ENCODE data around the gene HADHA.
A peak's percentile ranks its signal among the peaks of the same experiment; 100 is the strongest.

The HADHA gene

GRCh38 chr2:26144953-26145680 is 99.3 kb downstream of the HADHA start:
- DNase-seq (ENCODE audit: low read depth in 1 of 2, low spot score in 1 of 2), result peak; percentile 46 to 49

GRCh38 chr2:26144031-26144430 is 100.4 kb downstream of the HADHA start:
- DNase-seq (ENCODE audit: low read depth in 1 of 2, low spot score in 1 of 2), result no peak

GRCh38 chr2:26141145-26141769 is 103.2 kb downstream of the HADHA start:
- no peak for DNase-seq (ENCODE audit: low read depth in 1 of 2, low spot score in 1 of 2)
